GM12878 (cell line): ENCODE data around the gene EEF2K. TPM values are rescaled to one million over a fixed set of nuclear protein-coding genes. Genes with fewer than 3 reads are reported as not detected.

ENCODE experiments used
- ATAC-seq: fragments of 200-7000 bp; cut with Tn5 transposase; 3 replicates; pipeline ENCODE4 v1.9.1; 2020; ENCODE audit warnings: mild to moderate bottlenecking, moderate library complexity
- BruUV-seq: library from RNA; stranded (reverse); fragments of 400-500 nt; replicated peaks from 2 replicates; lab custom pipeline; 2021; lab: Mats Ljungman, UMichigan
- CTCF ChIA-PET: fragments of 300-600 bp; sonication (Branson Sonifier 250); formaldehyde crosslinking; extraction: SDS; loops from one replicate; lab custom pipeline; 2021; ENCODE audit warnings: inconsistent platforms; lab: Yijun Ruan, JAX
- POLR2A ChIA-PET: fragments of 350-600 bp; formaldehyde crosslinking; extraction: SDS; loops from one replicate; lab custom pipeline; 2021; ENCODE audit warnings: inconsistent platforms; lab: Charles Lee
- RAD21 ChIA-PET: fragments of 300-600 bp; sonication (Branson Sonifier 250); formaldehyde crosslinking; loops from one replicate; lab custom pipeline; 2023; ENCODE audit warnings: antibody characterized with exemption; ENCODE audit not compliant: unreplicated experiment; lab: Charles Lee
- SMC1A ChIA-PET: fragments of 300-600 bp; sonication (Branson Sonifier 250); formaldehyde crosslinking; loops from one replicate; lab custom pipeline; 2023; ENCODE audit not compliant: unreplicated experiment, uncharacterized antibody; lab: Charles Lee
- DNase-seq: peaks from one replicate; pipeline ENCODE4 v3.0.0-alpha.2; 2011; ENCODE audit warnings: low read depth, low spot score
- FAIRE-seq: peaks from 3 replicates; lab custom pipeline; 2011; peaks lifted over from hg19 to GRCh38; lab: Jason Lieb, UNC
- H2AFZ ChIP-seq: 2 replicates; pipeline ENCODE4 v1.6.0; 2011; ENCODE audit warnings: low read depth, low read length, control low read depth; ENCODE audit not compliant: control insufficient read depth
- H3K27ac ChIP-seq: 2 replicates; pipeline ENCODE4 v1.5.1; 2011; ENCODE audit warnings: control low read depth; ENCODE audit not compliant: control insufficient read depth, insufficient read depth
- H3K27me3 ChIP-seq, 2 experiments: replicated peaks in 1 of 2; 2 replicates each; pipeline versions ENCODE4 v1.6.0 to v1.6.1; 2011; ENCODE audit warnings: low read length in 1 of 2; ENCODE audit not compliant: control insufficient read depth in 2 of 2, insufficient read depth in 2 of 2
- H3K36me3 ChIP-seq, 2 experiments: 2 replicates each; pipeline ENCODE4 v1.5.1; 2011; ENCODE audit warnings: low read length in 1 of 2; ENCODE audit not compliant: control insufficient read depth in 2 of 2, insufficient read depth in 2 of 2
- H3K4me1 ChIP-seq: 2 replicates; pipeline ENCODE4 v1.6.1; 2011; ENCODE audit warnings: mild to moderate bottlenecking, low read length, moderate library complexity, mixed read lengths; ENCODE audit not compliant: control insufficient read depth, insufficient read depth
- H3K4me2 ChIP-seq: 2 replicates; pipeline ENCODE4 v1.6.0; 2011; ENCODE audit warnings: control low read depth; ENCODE audit not compliant: control insufficient read depth, insufficient read depth
- H3K4me3 ChIP-seq: fragments of 200-600 bp; sonication (generic); 2 replicates; pipeline ENCODE4 v1.5.1; 2016
- H3K79me2 ChIP-seq: 2 replicates; pipeline ENCODE4 v1.6.0; 2011; ENCODE audit warnings: low read length; ENCODE audit not compliant: control insufficient read depth, insufficient read depth
- H3K9ac ChIP-seq: 2 replicates; pipeline ENCODE4 v1.8.0; 2011; ENCODE audit warnings: low read length, control low read depth, mixed read lengths; ENCODE audit not compliant: control insufficient read depth, insufficient read depth
- H3K9me3 ChIP-seq: replicated peaks from 3 replicates; pipeline ENCODE4 v1.5.1; 2011; ENCODE audit warnings: mild to moderate bottlenecking, low read length; ENCODE audit not compliant: control insufficient read depth, insufficient read depth
- H4K20me1 ChIP-seq: 2 replicates; pipeline ENCODE4 v1.6.0; 2011; ENCODE audit not compliant: control insufficient read depth, insufficient read depth
- HCFC1 ChIP-seq: fragments of 150-350 bp; IDR thresholded peaks from 2 replicates; pipeline ENCODE4 v1.6.1; 2014; ENCODE audit warnings: low read length
- RAD21 ChIP-seq: IDR thresholded peaks from 2 replicates; pipeline ENCODE4 v1.6.1; 2011; ENCODE audit warnings: mild to moderate bottlenecking, low read depth, low read length, moderate library complexity; ENCODE audit not compliant: insufficient read depth
- WGBS: methylation state at CpG from one replicate; pipeline ENCODE4 v1.1.6; 2016; ENCODE audit warnings: low lambda C conversion rate; ENCODE audit not compliant: insufficient replicate concordance, insufficient coverage; ENCODE audit errors: missing lambda C conversion rate; 5-methylcytosine and 5-hydroxymethylcytosine counted together
- in situ Hi-C: fragments of 300-500 bp; cut with MboI; formaldehyde crosslinking; loops from 9 replicates; pipeline ENCODE4 v1.14.3; 2018; ENCODE audit warnings: mixed read lengths
- intact Hi-C: fragments of 100-400 bp; cut with micrococcal nuclease; formaldehyde crosslinking; loops from one replicate; pipeline ENCODE4 v1.14.2; 2022; ENCODE audit not compliant: unreplicated experiment
- polyA plus RNA-seq, 11 experiments: library from polyadenylated mRNA; depleted of rRNA in 4 of 11; unstranded in 6 of 11; stranded (reverse) in 5 of 11; fragments of >200 nt; fragmentation: Nextera tagmentation in 4 of 11; fragmentation: Illumina TruSeq in 1 of 11; extraction: Ambion mirVana in 4 of 11; extraction: Trizol in 1 of 11; gene quantifications; 1 replicate in 1 of 11; 2 replicates in 10 of 11; pipeline versions ENCODE4 v1.2.1 to v1.2.3, GENCODE V29; 2011 to 2016; ENCODE audit warnings: inconsistent platforms in 2 of 11, missing spikeins in 2 of 11, low read depth in 1 of 11
- total RNA-seq, 4 experiments: library from RNA; depleted of rRNA in 3 of 4; stranded (reverse); fragments of >200 nt in 3 of 4; fragmentation: Illumina TruSeq in 1 of 4; extraction: Trizol in 1 of 4; gene quantifications; 2 replicates each; pipeline versions ENCODE4 v1.2.1 to v1.2.3, GENCODE V29; 2013 to 2021
- TF ChIP-seq, protein P1 (sequence below), 3 experiments: IDR thresholded peaks in 2 of 3; conservative IDR thresholded peaks in 1 of 3; 2 replicates each; pipeline ENCODE4 v1.5.1; 2011; ENCODE audit warnings: low read depth in 3 of 3, low read length in 3 of 3, mild to moderate bottlenecking in 3 of 3, control low read depth in 2 of 3, moderate library complexity in 2 of 3, inconsistent platforms in 1 of 3, mixed read lengths in 1 of 3; ENCODE audit not compliant: control insufficient read depth in 2 of 3, insufficient read depth in 1 of 3; ENCODE audit errors: extremely low read depth in 1 of 3

EEF2K gene
- total and polyA plus RNA-seq, 10 of the 15 experiments (the other 5 are each of a cell fraction or from before 2014, with no cell fraction given), result 2.0 to 29.6 (median 12.2) TPM

DNA sequence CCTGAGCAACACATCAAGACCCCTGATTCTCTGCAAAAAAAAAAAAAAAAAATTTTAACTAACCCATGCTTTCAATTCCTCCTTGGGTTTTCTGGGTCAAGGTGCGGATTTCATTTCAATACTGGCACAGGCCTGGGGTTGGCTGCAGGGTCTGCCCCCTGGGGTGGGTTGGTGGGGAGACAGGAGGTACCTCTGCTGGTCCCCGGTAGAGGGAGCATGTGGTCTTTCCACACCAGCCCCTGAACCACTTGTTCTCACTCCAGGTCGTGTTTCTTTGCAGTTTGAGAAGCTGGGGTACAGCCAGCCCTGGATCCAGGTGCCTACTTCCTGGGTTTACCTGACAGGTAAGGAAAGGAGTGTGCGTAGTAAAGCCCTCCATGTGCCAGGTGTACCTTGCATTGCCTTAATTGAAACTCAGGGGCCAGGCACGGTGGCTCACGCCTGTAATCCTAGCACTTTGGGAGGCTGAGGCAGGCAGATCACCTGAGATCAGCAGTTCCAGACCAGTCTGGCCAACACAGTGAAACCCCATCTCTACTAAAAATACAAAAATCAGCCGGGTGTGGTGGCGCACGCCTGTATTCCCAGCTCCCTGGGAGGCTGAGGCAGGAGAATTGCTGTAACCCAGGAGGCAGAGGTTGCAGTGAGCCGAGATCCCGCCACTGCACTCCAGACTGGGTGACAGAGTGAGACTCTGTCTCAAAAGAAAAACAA is 22.0 kb upstream of the EEF2K start:
- intact Hi-C loops, result no loop called here
- SMC1A ChIA-PET, result interaction anchor here (0.6 to 6.0 kb wide), 4 partner anchors 10 to 900 kb away, joined by 3 to 69 read pairs (median 3); no protein-coding TSS in a partner anchor

More for the DNA sequence above, 22.0 kb upstream of the EEF2K start:
- ChIA-PET RAD21 (interaction anchor here (1.0 kb wide), 2 partner anchors 106 to 116 kb away, joined by 3 to 4 read pairs; no protein-coding TSS in a partner anchor), POLR2A (no interaction called here), CTCF (interaction anchor here (0.5 to 7.4 kb wide), 7 partner anchors 9 to 487 kb away, joined by 3 to 101 read pairs (median 4); partner anchors contain the start of gene MOSMO)
- H3K9me3 ChIP-seq, result no peaks in the 10 kb centered on the region
- DNase-seq, result no peak
- no peaks in the 10 kb centered on the region for H3K27me3 ChIP-seq
- TF ChIP-seq RAD21 (0 out of 2 replicates have a peak, but pooled peaks have one; percentile 26), HCFC1 (no peak)
- TF ChIP-seq, protein P1, sequence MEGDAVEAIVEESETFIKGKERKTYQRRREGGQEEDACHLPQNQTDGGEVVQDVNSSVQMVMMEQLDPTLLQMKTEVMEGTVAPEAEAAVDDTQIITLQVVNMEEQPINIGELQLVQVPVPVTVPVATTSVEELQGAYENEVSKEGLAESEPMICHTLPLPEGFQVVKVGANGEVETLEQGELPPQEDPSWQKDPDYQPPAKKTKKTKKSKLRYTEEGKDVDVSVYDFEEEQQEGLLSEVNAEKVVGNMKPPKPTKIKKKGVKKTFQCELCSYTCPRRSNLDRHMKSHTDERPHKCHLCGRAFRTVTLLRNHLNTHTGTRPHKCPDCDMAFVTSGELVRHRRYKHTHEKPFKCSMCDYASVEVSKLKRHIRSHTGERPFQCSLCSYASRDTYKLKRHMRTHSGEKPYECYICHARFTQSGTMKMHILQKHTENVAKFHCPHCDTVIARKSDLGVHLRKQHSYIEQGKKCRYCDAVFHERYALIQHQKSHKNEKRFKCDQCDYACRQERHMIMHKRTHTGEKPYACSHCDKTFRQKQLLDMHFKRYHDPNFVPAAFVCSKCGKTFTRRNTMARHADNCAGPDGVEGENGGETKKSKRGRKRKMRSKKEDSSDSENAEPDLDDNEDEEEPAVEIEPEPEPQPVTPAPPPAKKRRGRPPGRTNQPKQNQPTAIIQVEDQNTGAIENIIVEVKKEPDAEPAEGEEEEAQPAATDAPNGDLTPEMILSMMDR (IDR thresholded peaks at IDR 0.05 in 2 of 3, conservative IDR thresholded peaks at IDR 0.05 in 1 of 3; ENCODE audit: control insufficient read depth in 2 of 3, extremely low read depth in 1 of 3, insufficient read depth in 1 of 3, low read depth in 3 of 3, low read length in 3 of 3), result peak; percentile 42 to 67 (median 56)
- WGBS, result 50% methylated on average over 11 of the region's 11 CpGs
- H3K36me3 ChIP-seq, result no peaks in the 10 kb centered on the region
- H2AFZ ChIP-seq, result no peak overlapping the region
- BruUV-seq, result no TSS peak
- H3K4me2 ChIP-seq, result no peak overlapping the region
- no peak for FAIRE-seq
- in situ Hi-C loops, result loop anchor here (5.0 kb wide), 2 partner anchors 52 to 182 kb away; partner anchors contain the start of gene PDZD9
- H3K9ac ChIP-seq, result no peak overlapping the region
- no peak overlapping the region for H3K4me3 ChIP-seq
- H3K4me1 ChIP-seq, result peaks cover 10% of the 10 kb centered on the region
- H4K20me1 ChIP-seq, result no peaks in the 10 kb centered on the region
- H3K27ac ChIP-seq, result no peak overlapping the region
- H3K79me2 ChIP-seq, result no peaks in the 10 kb centered on the region
- ATAC-seq, result peak; percentile 77
